NOMO-1 treated with dmso at 0.1 percent for 144 hours (cell line): ENCODE results near the gene GNAL.
A peak's percentile ranks its signal among the peaks of the same experiment; 100 is the strongest.
"Not testable (repeated sequence)": the region's sequence is repeated elsewhere in the genome, so short reads cannot be mapped to it uniquely, and the experiment has no call there.

Source experiments
- DNase-seq: peaks from one replicate; lab custom pipeline; 2025; ENCODE audit not compliant: unreplicated experiment; lab: John Stamatoyannopoulos, UW

Gene GNAL

DNA sequence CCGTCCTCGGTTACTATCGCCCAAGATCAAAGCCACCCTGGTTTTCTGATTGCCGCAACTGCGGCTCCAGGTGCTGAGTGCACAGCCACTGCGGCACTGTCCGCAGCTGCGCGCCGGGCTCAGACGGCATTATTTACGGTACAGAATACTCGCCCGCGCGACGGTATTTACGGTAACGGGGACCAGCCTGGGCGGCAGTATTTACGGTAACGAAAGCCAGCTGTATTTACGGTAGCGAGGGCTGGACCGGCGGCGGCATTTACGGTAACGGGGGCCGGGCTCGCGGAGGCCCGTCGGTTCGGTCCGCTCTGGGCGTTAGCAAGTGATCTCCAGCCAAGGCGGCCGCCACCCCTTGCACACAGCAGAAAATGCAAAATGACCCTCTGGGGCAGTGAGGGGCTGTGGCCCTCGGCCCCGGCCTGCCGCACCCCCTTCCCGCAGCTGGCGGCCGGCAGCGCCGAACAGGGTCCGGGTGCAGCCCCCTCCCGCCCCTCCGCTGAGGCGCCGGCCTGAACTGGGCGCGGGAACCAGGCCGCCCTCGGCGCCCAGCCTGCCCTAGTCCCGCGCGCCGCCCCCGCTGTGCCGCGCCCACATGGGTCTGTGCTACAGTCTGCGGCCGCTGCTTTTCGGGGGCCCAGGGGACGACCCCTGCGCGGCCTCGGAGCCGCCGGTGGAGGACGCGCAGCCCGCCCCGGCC, at the start of gene GNAL:
Gene GNAL, plus strand, starts transcription at position 293 of the 697 bp plus-strand sequence. Its CDS starts 300 bp downstream, at position 593.
- DNase-seq: peak; percentile 15

DNA sequence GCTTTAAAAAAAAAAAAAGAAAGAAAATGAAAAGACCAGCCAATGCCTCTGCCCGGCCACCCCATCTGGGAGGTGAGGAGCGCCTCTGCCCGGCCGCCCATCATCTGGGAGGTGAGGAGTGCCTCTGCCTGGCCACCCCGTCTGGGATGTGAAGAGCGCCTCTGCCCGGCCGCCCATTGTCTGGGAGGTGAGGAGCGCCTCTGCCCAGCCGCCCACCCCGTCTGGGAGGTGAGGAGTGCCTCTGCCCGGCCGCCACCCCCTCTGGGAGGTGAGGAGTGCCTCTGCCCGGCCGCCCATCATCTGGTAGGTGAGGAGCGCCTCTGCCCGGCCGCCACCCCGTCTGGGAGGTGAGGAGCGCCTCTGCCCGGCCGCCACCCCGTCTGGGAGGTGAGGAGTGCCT, 41.8 kb upstream of the GNAL start:
- not testable (repeated sequence) for DNase-seq

DNA sequence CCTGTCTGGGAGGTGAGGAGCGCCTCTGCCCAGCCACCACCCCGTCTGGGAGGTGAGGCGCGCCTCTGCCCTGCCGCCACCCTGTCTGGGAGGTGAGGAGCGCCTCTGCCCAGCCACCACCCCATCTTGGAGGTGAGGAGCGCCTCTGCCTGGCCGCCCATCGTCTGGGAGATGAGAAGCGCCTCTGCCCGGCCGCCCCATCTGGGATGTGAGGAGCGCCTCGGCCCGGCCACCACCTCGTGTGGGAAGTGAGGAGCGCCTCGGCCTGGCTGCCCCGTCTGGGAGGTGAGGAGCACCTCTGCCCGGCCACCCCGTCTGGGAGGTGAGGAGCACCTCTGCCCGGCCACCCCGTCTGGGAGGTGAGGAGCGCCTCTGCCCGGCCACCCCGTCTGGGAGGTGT, 41.3 kb upstream of the GNAL start:
- DNase-seq: not testable (repeated sequence)

DNA sequence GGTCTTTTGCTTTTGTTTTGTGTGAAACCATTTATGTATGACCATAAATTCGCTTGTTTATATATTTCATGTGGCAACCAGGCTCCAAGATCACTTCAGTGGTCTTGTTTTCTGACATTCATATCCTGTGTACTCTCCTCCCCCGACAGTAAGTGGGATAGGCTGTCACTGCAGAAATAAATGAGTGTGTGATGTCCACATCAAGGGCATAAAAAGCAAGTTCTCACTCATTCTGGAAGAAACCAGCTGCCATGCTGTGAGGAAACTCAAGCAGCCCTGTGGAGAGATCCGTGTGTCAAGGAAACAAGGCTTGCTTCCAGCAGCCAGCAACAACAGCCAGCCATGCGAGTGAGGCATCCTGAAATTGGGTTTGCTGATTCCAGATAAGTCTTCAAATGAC, 39.2 kb upstream of the GNAL start:
- no peak for DNase-seq

DNA sequence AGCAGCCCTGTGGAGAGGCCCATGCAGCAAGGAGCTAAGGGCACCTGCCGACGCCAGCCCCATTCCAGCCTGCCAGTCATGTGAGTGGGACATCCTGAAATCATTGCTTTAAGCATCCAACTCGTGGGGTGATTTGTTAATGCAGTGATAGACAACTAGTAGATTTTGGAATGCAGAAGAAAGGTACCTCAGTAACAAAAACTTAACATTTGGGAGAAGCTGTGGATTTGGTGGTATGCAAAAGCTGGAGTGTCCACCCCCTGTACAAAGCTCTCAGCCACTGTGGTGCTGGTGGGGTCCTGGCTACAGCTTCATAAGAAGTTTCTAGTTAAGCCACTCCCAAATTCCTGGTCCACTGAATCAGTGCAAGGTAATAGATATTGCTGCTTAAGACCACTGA, 37.2 kb upstream of the GNAL start:
- no peak for DNase-seq

DNA sequence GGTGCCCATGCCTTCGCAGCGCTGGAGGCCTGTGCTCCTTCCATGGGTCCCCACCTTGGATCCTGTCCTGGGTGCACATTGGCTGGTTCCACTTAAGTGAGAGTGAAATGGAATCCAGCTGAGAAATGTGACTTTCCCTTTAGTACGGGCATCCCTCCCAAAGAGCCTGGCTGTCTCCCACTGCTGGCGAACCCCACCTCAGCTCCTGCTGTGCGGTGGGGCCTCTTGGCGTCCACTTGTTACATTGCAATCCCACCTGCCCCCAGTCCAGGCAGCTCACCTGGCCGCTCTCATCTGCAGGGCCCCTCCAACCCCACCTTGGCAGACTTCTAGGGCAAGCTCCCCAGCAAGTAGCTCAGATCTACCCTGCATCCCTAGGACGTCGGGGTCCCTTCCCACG, 35.5 kb upstream of the GNAL start:
- no peak for DNase-seq

DNA sequence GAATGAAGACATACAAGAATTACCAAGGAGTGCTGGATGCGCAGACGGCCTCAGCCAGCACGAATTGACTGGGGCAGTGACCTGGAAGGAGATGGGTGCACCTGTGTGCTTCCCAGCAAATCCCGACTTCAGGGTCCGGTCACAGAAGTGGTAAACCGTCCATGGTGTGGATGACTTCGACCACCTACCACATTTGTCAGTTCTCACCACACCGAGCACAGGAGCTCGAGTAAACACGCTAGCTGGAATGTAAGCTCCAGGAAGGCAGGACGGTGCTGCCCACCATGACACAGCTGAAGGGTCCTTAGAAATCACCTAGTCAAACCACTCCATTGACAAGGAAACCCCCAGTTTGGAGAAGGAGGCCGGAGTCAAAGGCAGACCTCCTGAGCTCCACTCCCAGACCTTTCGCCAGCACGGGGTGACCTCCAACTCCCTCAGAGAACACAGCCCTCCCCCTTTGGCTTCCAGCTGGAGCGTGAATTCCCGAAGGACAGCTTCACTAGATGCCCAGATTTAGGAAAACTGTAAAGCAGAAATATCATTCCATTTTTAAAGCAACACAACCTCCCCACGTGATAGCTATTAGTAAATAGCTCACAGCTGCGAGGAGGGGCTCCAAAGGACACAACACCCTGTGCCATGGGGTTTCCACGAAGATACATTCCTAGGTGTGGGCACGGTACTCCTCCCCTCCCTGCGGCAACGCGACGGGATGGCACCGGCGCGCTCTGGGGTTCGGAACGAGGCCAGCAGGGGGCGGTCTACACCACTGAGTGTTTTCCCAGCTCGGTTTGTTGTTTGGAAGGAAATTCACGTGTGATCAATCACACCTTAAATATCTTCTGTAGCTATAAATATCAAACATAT, 34.1 kb upstream of the GNAL start:
- no peak for DNase-seq

DNA sequence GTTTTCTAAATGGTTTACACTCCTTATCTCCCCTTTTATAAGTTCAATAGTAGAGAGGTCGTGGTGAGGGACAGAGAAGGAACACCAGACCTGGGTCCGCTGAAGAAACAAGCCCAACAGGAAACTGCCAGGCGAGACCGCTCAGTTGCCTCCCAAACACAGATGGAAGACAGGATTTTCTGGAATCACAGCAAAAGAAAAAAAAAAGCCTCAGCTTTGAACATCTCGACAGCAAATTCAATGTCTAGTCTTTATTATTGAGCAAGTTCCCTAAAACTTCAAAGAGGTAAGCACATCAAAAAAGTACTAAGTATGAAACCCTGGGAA, 33.5 kb upstream of the GNAL start:
- no peak for DNase-seq

DNA sequence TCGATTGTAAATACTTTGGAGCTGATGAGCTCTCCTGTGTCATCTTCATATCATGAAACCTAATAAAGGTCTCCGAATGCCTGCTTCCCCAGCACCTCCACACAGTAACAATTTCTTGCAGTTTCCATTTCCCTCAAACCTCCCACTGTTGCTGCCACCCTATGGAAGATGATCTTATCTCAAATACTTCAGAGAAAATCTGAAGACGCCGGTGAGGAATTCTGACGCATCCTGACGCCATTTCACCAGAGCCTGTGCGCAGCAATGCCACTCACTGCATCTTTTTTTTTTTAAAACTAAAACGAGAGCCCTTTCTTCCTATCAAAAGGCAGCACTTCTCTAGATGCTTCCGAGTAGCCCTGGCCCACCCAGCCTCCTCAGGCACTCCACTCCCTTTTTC, 31.9 kb upstream of the GNAL start:
- no peak for DNase-seq

DNA sequence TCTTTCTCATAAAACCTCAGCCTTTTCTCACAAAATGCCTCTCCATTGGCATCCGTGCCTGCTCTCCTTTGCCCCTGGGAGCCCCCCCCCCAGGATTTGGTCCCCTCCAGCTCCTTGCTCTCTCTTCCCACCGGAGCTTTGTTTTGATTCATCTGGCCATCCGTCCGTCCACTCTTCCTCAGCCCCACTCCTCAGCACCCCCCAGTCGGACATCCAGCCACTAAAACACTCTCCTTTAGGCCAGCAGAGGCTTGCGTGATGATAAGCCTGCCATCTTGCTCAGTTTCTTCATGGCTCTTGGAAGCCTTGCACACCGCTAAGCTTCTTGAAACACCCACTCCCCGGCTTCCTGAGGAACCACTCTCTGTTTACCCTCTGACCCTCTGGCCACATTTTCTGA, 31.5 kb upstream of the GNAL start:
- no peak for DNase-seq

DNA sequence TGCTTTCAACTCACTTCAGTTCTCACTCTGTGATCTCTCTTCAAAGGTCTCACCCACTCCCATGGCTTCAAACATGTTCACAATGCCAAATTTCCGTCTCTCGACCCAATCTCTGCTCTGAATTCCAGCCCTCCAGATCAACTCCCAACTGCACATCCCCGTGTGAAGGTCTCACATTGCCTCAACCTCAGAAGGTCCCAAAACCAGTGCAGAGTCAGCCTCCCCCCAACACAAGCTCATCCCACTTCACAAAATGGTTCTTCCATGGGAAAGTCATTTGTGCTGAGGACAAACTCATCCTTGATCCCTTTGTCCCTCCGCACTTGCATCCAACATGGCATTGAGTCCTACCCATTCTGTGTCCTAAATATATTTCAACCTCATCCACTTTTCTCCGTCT, 31.0 kb upstream of the GNAL start:
- DNase-seq: no peak

DNA sequence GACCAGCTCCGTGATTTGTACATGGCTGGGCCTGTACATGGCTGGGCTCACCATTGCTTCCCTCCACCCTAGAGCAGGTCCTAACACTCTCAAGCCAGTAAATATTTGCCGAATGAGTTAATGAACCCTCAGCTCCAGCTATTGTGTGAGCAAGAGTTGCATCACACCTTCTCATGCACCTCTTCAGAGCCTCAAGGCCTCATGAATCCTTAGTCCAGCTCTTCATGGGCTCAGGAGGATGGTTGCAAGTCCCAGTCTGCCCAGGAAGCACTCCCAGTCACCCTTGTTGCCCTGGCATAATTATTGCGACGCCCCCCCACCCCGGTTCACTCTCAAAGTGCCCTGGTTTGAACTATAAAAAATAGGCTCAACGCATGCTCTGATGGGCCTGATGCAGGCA, 30.1 kb upstream of the GNAL start:
- DNase-seq: no peak

DNA sequence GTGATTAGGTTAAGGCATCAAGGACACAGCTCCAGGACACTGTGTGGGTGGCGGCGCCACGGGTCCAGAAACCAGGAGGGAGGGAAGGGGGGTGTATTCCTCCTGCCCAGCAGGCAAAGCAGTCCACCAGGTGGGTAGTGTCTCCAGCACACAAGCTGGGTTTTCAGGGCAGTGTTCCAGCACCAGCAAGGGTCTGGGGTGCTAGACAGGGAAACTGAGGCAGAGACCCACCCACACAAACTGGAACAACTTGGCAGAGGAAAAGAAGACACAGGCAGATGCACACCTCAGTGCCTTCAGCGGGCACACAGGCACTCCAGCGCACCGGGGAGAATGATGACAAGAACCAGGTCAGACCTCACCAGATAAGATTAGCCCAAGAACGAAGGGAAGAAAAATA, 28.4 kb upstream of the GNAL start:
- DNase-seq: no peak

DNA sequence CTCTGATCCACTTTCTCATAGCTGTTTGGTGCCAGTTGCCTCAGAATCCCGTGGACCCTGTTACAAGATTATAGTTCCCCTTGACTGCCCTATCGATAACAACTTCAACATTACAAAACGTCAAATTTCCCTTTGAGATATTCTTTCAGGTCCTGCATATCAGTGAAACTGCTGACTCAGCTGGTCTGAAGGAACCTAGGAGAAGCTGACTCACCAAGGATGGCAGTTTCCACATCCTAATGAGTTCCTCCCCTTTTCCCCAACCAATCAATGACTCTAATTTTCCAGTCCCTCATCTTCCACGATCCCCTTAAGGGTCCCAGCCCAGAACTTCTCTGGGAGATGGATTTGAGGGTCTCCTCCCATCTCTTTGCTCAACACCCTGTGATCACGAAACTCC, 27.6 kb upstream of the GNAL start:
- DNase-seq: no peak

DNA sequence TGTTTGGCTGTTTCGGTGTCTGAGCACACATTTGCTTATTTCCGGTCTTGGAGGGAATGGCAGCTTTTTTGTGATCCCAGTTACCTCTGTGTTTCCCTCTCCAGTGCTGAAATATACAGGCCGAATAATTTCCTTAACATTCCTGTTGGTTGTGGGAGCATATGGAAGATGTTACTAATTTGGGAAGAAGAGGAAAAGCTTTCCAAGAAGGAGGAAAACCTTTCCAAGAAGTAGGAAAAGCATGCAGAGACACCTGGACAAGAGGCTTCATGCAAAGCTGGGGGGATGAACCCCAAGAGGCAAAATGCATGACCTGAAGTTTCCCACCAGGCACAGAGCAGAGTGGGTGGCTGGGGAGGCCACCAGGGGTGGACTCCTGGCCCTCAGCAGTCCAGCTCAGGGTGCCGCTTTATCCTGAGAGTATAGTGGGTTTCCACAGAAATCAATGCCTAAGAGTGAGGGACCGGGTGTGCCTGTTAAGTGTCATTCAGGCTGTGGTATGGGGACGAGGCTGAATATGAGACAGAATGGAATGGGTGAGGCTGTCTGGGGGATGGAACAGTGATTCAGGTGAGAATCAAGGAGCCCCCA, 25.5 kb upstream of the GNAL start:
- no peak for DNase-seq

DNA sequence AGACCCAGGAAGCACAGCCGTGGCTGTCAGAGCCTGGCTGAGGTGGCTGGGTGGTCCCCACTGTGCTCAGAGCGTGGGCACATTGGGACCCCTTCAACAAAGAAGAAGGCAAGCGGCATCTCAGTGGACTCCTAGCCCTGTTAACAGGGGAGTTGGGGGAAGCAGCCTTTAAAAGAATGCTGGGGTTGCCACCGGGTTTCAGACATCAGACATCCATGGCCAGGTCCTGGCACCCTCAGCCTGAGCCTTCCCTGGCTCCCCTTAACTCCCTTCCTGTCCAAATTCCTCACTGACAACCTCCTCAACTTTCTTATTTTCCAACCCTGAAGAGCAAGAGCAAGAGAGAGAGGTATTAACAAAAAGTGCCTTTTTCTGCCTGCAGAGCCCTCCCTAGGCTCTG, 24.8 kb upstream of the GNAL start:
- DNase-seq: no peak

DNA sequence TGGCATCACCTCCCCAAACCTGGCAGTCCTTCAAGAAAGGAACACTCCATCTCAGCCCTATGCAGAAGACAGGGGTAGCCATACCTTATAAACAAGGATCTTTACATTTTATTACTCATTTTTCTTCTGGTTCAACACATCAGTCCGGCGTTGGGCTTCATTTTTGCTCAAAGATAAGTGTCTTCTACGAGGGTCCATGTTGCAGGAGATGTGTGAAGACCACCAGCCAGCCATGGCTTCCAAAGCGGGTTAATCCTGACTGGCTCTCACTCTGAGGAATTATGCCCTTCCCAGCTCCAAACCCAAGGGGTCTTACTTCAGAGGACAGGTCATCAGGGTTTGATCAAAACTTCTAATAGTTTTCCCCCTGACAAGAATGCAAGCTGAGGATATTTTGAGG, 23.9 kb upstream of the GNAL start:
- DNase-seq: no peak

DNA sequence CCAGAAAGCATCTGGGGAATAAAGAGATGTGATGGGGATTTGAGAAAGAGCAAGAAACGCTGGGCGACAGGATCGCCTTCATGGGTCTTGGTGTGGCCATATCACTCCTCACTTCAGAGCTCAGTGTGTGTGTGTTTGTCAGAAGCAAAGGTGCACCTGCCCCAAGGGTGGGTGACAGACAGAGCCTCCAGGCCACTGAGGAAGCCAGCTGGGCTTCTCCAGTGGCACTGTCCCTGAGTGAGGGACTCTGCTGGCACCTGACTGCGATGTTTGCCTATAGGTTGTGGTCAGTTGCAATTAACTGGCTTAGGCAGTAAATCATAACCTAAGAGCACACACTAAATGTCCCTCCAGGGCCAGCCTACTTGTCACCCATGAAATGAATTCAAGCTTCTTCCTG, 23.5 kb upstream of the GNAL start:
- no peak for DNase-seq

DNA sequence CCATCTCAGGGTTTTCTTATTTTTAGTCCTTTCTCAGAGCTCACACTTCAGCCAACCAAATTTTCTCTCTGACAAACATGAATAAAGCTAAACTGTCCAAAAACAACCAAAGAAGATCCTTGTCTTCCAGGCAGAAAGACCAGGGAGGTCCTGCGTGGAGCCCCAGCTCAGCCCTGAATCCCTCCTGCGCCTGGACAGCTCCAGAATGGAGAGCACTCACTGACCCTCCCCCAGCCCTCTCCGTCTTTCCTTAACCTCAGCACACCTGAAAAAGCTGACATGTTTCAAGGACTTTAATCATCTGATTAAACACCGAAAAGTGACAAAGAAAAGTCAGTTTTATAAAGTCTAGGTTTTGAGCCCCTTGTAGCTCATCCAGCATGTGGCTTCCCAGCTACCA, 22.9 kb upstream of the GNAL start:
- no peak for DNase-seq

DNA sequence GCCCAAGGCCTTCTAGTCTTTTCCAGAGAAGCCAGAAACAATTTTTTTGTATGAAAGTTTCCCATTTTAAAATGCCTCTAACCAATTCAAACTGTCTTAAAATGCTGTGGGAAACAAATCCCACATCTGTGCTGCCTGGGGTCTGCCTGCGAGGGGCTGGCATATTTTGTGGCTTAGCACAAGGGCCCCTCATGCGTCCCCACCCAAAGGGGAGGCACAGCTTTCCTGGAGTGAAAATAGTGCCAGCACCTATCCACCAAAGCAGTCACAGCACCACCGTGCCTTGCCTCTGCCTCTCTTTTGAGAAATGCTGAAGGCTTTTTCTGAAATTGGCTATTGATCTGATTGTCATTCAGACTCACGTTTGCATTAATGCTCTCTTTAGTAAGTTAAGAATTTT, 22.2 kb upstream of the GNAL start:
- no peak for DNase-seq

DNA sequence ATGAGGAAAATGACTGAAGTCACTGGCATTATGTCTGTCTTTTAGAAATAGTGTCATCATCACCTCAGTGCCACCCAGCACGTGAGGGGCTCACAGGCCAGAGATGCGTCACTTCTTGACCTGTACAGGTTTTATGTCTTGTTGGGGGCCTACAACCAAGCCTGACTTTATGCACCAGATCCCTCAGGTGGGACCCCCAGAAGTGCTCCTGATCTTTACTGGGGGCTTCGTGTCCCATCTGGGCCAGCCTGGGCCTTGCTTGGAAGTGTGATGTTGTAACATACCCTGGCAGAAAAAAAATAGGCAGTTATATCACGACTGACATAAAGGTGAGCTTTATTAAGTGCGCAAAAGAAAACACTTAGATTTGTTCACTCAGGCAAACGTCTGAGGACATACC, 21.5 kb upstream of the GNAL start:
- DNase-seq: no peak

DNA sequence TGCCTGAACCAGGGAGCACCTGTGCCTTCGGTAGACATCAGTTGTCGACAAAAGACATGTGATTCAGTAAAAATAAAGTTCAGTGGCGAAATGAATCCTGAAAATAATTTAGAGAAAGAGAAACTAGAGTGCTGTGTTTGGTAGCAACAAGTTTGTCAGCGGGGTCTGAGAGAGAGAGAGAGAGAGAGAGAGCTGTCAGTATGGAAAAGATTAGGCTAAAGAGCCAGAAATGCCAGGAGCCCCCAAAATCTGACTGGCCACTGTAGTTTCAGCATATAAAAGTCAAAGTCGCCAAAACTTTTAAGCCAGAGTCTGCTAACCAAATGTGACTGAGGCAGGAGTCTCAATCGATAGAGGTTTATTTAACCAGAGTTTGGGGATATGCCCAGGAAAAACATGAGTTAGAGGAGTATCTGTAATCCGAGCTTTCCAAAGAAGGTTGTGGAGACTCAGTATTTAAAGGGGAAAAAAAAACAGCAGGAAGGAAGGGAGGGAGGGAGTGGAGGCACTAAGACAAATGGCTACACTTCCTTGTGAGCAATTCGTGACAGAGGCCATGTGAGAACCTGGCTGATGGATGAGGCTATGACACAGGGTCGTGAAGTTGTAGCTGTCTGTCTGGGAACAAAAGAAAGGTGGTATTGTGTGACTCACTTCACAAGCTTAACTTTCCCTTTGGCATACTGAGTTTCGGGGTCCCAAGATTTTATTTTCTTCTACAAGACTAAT, 20.5 kb upstream of the GNAL start:
- no peak for DNase-seq
